ENCODE results near the gene MAP3K2. TPM values are rescaled to one million over a fixed set of nuclear protein-coding genes. Genes with fewer than 3 reads are reported as not detected.
A peak's percentile ranks its signal among the peaks of the same experiment; 100 is the strongest.

MAP3K2 gene
- total and polyA plus RNA-seq, 8 donors = 24.3 to 84.9 (median 27.3) TPM

DNA sequence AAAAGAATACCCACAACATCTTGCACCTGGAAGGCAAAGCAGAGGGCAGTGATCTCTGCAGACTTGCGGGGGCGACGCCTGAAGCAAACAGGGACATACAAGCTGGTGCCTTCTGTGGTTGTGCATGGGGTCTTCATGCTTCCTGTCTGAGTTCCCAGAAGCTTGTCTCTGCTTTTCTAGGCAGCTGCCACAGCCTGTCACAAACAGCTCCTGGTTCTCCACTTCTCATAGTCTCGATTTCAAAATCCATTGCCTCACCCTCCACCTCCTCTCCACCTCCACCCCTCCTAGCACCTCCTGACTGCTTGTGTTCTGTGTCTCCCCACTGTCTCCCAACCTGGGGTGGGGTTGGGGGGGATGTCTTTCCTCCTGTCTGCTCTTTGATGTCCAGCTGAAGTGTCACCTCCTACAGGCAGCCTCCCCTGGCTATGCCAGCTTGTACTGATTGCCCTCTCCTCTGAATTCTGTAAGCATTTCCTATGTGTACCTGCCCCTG is 28.8 kb upstream of the MAP3K2 start:
- no peaks in the 10 kb centered on the region for H3K36me3 ChIP-seq
- no peak overlapping the region for H3K27ac ChIP-seq
- H3K27me3 ChIP-seq = peaks cover 0 to 29% of the 10 kb centered on the region in 2 donors
- peak; percentile 16 for ATAC-seq
- H3K9me3 ChIP-seq = no peaks in the 10 kb centered on the region
- peaks cover 7 to 36% of the 10 kb centered on the region in 2 donors for H3K4me1 ChIP-seq
- H3K4me3 ChIP-seq = peak overlapping the region; percentile 31 to 38
- no peak for DNase-seq
- intact Hi-C loops (cut with DNase I) = no loop called here
- TF ChIP-seq, protein P1, sequence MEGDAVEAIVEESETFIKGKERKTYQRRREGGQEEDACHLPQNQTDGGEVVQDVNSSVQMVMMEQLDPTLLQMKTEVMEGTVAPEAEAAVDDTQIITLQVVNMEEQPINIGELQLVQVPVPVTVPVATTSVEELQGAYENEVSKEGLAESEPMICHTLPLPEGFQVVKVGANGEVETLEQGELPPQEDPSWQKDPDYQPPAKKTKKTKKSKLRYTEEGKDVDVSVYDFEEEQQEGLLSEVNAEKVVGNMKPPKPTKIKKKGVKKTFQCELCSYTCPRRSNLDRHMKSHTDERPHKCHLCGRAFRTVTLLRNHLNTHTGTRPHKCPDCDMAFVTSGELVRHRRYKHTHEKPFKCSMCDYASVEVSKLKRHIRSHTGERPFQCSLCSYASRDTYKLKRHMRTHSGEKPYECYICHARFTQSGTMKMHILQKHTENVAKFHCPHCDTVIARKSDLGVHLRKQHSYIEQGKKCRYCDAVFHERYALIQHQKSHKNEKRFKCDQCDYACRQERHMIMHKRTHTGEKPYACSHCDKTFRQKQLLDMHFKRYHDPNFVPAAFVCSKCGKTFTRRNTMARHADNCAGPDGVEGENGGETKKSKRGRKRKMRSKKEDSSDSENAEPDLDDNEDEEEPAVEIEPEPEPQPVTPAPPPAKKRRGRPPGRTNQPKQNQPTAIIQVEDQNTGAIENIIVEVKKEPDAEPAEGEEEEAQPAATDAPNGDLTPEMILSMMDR (IDR thresholded peaks at IDR 0.05) = no peak

DNA sequence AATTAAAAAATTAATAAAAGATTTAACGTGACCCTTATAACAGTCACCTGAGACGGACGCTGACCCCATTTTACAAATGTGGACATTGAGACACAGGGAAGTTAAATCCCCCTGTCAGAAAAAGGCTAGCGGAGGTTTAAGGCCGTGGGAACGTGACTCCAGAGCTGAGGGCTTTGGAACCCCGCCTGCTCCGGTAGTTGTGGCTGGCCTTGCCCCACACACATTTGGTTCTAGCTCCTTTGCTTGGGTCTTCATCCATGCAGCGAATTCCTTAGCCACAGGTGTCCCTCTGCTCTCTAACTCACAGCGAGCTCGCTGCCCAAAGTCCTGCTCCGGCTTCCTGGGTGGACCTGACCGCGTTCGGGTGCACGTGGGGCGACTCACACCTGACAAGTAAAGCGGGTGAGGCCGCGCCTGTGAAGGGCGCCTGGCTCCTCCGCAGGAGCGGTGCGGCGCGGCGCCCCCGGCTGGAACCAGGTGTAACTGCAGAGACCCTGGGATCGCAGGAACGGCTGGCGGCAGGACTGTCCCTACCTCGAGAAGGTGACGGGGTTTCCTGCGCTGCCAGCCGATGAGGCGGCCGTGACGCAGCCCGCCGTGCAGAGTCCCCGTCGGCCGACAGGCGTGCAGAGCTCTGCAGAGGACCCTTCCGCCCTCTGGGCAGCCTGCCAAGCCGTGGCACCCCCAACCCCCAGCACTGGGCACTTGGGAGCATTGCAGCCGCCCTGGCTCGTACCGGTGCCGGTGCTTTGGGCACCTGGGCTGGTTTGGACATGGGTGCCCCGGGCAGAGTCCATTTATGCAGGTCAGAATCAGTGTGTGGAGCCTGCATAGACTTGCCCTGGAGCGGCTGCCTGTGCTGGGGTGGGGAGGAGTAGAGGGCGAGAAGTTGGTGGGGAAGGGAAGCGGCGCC is 28.1 kb upstream of the MAP3K2 start:
- Histone ChIP-seq H3K9me3 (no peaks in the 10 kb centered on the region), H3K27ac (no peak overlapping the region)
- ATAC-seq = peak; percentile 96

DNA sequence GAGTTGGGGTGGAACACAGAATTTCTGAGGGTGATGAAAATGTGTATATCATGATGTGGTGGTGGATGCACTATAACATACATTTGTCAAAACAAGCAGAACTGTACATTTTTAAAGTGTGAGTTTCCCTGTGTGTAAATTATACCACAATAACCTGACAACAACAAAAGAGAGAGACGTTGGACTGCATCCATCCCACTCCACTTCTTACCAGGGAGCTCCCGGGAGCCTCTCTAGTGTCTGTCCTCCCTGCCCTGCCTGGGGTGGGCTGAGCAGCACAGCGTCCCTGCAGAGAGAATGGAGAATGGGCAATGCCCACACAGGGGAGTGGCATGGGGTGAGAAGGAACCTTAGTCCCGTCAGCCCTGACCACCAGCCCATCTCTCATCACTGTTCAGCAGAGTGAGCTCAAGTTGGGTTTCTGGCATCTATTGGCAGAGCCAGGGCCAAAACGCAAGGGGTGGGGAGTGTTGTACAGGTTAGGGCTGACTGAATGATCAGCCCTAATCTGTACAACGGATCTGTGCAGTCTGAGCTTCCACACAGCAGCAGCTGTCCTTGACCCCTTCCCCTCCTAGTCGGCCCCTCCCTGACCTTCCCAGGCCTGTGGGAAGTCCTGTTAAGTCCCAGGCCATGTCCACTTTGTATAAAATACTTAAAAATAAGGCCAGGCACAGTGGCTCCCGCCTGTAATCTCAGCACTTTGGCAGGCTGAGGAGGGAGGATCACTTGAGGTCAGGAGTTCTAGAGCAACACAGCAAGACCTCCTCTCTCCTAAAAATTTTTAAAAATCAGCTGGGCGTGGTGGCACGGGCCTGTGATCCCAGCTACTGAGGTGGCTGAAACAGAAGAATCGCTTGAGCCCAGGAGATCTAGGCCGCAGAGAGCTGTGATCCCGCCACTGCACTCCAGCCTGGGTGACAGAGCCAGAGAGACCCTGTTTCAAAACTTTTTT is 27.1 kb upstream of the MAP3K2 start:
- Histone ChIP-seq H3K4me1 (peaks cover 20 to 46% of the 10 kb centered on the region in 2 donors), H3K36me3 (no peaks in the 10 kb centered on the region), H3K27me3 (peaks cover 0 to 19% of the 10 kb centered on the region in 2 donors), H3K27ac (no peak overlapping the region), H3K9me3 (no peaks in the 10 kb centered on the region), H3K4me3 (no peak overlapping the region)
- DNase-seq = peak in 1 of 4 donors; percentile 43
- TF ChIP-seq, protein P1 (IDR thresholded peaks at IDR 0.05) = no peak
- no peak for ATAC-seq
- intact Hi-C loops (cut with DNase I) = no loop called here

More for the DNA sequence above, 28.1 kb upstream of the MAP3K2 start:
- Histone ChIP-seq H3K36me3 (no peaks in the 10 kb centered on the region), H3K4me1 (peaks cover 13 to 43% of the 10 kb centered on the region in 2 donors), H3K4me3 (peak overlapping the region; percentile 31 to 38), H3K27me3 (peaks cover 0 to 22% of the 10 kb centered on the region in 2 donors)
- peak in 3 of 4 donors; percentile 74 to 95 (median 84) for DNase-seq
- TF ChIP-seq, protein P1 (IDR thresholded peaks at IDR 0.05) = peak; percentile 62 to 67
- intact Hi-C loops (cut with DNase I) = no loop called here

DNA sequence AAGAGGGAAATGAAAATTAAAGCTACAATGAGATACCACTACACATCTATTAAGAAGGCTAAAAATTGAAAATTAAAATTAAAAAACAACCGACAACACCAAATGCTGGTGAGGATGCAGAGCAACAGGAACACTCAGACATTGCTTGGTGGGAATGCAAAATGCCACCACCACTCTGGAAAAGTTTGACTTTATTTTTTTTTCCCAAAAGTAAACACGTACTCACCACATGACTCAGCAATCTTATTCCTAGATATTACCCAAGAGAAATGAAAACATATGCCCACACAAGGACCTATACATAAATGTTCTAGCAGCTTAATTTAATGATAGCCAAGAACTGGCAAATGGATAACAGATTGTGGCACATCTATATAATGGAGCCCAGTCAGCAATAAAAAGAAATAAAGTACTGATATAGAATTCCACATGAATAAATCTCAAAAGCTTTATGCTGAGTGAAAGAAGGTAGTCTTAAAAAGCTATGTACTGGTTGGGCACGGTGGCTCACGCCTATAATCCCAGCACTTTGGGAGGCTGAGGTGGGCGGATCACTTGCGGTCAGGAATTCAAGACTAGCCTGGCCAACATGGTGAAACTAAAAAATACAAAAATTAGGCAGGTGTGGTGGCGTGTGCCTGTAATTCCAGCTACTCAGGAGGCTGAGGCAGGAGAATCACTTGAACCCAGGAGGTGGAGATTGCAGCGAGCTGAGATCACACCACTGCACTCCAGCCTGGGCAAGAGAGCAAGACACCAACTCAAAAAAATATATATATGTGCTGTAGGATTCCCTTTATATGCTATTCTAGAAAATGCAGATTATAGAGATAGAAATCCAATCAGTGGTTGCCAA is 26.2 kb upstream of the MAP3K2 start:
- H3K4me3 ChIP-seq = no peak overlapping the region
- no peaks in the 10 kb centered on the region for H3K9me3 ChIP-seq
- DNase-seq (no peak), ATAC-seq (no peak)
- peak overlapping the region in 1 of 2 donors; percentile 27 for H3K27ac ChIP-seq
- H3K27me3 ChIP-seq = peaks cover 0 to 19% of the 10 kb centered on the region in 2 donors
- intact Hi-C loops (cut with DNase I) = no loop called here
- H3K36me3 ChIP-seq = no peaks in the 10 kb centered on the region
- TF ChIP-seq, protein P1 (IDR thresholded peaks at IDR 0.05) = no peak
- peaks cover 20 to 48% of the 10 kb centered on the region in 2 donors for H3K4me1 ChIP-seq

All from left lung (tissue), 10 donors.